Liver (tissue), 9 donors: ENCODE data around the gene DIAPH3. TPM values are rescaled to one million over a fixed set of nuclear protein-coding genes. Genes with fewer than 3 reads are reported as not detected.

Experiments used
- DNase-seq: peaks from one replicate; pipeline ENCODE4 v3.0.0-alpha.2; 2017; ENCODE audit warnings: low spot score
- H3K27ac ChIP-seq, 2 donors: one replicate each; pipeline ENCODE4 v1.7.0; 2013; ENCODE audit warnings: inconsistent platforms in 2 of 2, low read length in 2 of 2, control low read depth in 1 of 2, low read depth in 1 of 2, mild to moderate bottlenecking in 1 of 2
- H3K27me3 ChIP-seq, 4 donors: one replicate each; pipeline versions ENCODE4 v1.6.1 to v1.7.0; 2013; ENCODE audit warnings: low read length in 3 of 4, inconsistent platforms in 1 of 4, mild to moderate bottlenecking in 1 of 4, moderate library complexity in 1 of 4; ENCODE audit not compliant: control insufficient read depth in 4 of 4, insufficient read depth in 4 of 4
- H3K36me3 ChIP-seq, 4 donors: one replicate each; pipeline versions ENCODE4 v1.6.1 to v1.7.0; 2013; ENCODE audit warnings: low read length in 3 of 4, mild to moderate bottlenecking in 3 of 4, low read depth in 1 of 4, moderate library complexity in 1 of 4; ENCODE audit not compliant: control insufficient read depth in 4 of 4, insufficient read depth in 3 of 4
- H3K4me1 ChIP-seq, 4 donors: one replicate each; pipeline versions ENCODE4 v1.6.1 to v1.7.0; 2013; ENCODE audit warnings: low read length in 3 of 4, mild to moderate bottlenecking in 3 of 4, moderate library complexity in 1 of 4; ENCODE audit not compliant: control insufficient read depth in 4 of 4, insufficient read depth in 4 of 4
- H3K4me3 ChIP-seq, 3 donors: one replicate each; pipeline versions ENCODE4 v1.6.1 to v1.7.0; 2013; ENCODE audit warnings: low read length in 3 of 3, control low read depth in 1 of 3, low read depth in 1 of 3, mild to moderate bottlenecking in 1 of 3
- H3K9ac ChIP-seq, 2 donors: one replicate each; pipeline ENCODE4 v1.7.0; 2013; ENCODE audit warnings: low read length in 2 of 2, mild to moderate bottlenecking in 2 of 2, moderate library complexity in 2 of 2, control low read depth in 1 of 2, low read depth in 1 of 2
- H3K9me3 ChIP-seq, 4 donors: one replicate each; pipeline versions ENCODE4 v1.6.1 to v1.7.0; 2013; ENCODE audit warnings: low read length in 3 of 4; ENCODE audit not compliant: control insufficient read depth in 4 of 4
- EGR1 ChIP-seq, 2 donors: IDR thresholded peaks; 2 replicates each; pipeline ENCODE4 v1.6.1; 2016 to 2018; ENCODE audit warnings: antibody characterized with exemption in 2 of 2, low read depth in 2 of 2
- FOXA1 ChIP-seq: IDR thresholded peaks from 2 replicates; pipeline ENCODE4 v1.6.1; 2016; ENCODE audit warnings: antibody characterized with exemption
- FOXA2 ChIP-seq: IDR thresholded peaks from 2 replicates; pipeline ENCODE4 v1.6.1; 2016; ENCODE audit warnings: antibody characterized with exemption
- GABPA ChIP-seq, 2 donors: IDR thresholded peaks in 1 of 2; conservative IDR thresholded peaks in 1 of 2; 2 replicates each; pipeline ENCODE4 v1.6.1; 2016; ENCODE audit warnings: antibody characterized with exemption in 2 of 2, mild to moderate bottlenecking in 1 of 2, moderate library complexity in 1 of 2
- HNF4A ChIP-seq, 2 donors: conservative IDR thresholded peaks; 2 replicates each; pipeline ENCODE4 v1.6.1; 2016; ENCODE audit warnings: antibody characterized with exemption in 2 of 2, mild to moderate bottlenecking in 2 of 2
- HNF4G ChIP-seq: IDR thresholded peaks from 2 replicates; pipeline ENCODE4 v1.6.1; 2016; ENCODE audit warnings: antibody characterized with exemption
- JUND ChIP-seq, 2 donors: IDR thresholded peaks; 2 replicates each; pipeline ENCODE4 v1.6.1; 2016; ENCODE audit warnings: antibody characterized with exemption in 2 of 2
- NR2F2 ChIP-seq: IDR thresholded peaks from 2 replicates; pipeline ENCODE4 v1.6.1; 2016; ENCODE audit warnings: antibody characterized with exemption
- RAD21 ChIP-seq, 2 donors: IDR thresholded peaks; 2 replicates each; pipeline ENCODE4 v1.6.1; 2016; ENCODE audit warnings: antibody characterized with exemption in 2 of 2, mild to moderate bottlenecking in 2 of 2
- RXRA ChIP-seq, 2 donors: IDR thresholded peaks; 2 replicates each; pipeline ENCODE4 v1.6.1; 2017 to 2018; ENCODE audit warnings: antibody characterized with exemption in 2 of 2, mild to moderate bottlenecking in 1 of 2
- SP1 ChIP-seq: IDR thresholded peaks from 2 replicates; pipeline ENCODE4 v1.6.1; 2018; ENCODE audit warnings: antibody characterized with exemption, mild to moderate bottlenecking
- TAF1 ChIP-seq: conservative IDR thresholded peaks from 2 replicates; pipeline ENCODE4 v1.6.1; 2016; ENCODE audit warnings: antibody characterized with exemption, mild to moderate bottlenecking
- YY1 ChIP-seq: IDR thresholded peaks from 2 replicates; pipeline ENCODE4 v1.6.1; 2016; ENCODE audit warnings: antibody characterized with exemption, mild to moderate bottlenecking
- whole genome bisulfite sequencing: extraction: QIAGEN DNeasy Blood & Tissue Kit; methylation state at CpG from one replicate; pipeline ENCODE4 v1.1.7; 2013; 5-methylcytosine and 5-hydroxymethylcytosine counted together
- polyA plus RNA-seq, 2 donors: library from polyadenylated mRNA; stranded (reverse) in 1 of 2; unstranded in 1 of 2; fragments of 200-250 nt in 1 of 2; fragments of >200 nt in 1 of 2; fragmentation: Nextera tagmentation in 1 of 2; extraction: Ambion mirVana in 1 of 2; gene quantifications; one replicate each; pipeline versions ENCODE4 v1.2.1 to v1.2.3, GENCODE V29; 2013 to 2015
- total RNA-seq, 2 donors: library from RNA; depleted of rRNA; stranded (reverse); fragments of >200 nt; gene quantifications; one replicate each; pipeline ENCODE4 v1.2.3, GENCODE V29; 2014
- TF ChIP-seq, protein P1 (sequence below): IDR thresholded peaks from 2 replicates; pipeline ENCODE4 v1.6.1; 2016; ENCODE audit warnings: antibody characterized with exemption, mild to moderate bottlenecking
- TF ChIP-seq, protein P2 (sequence below): fragments of 150-350 bp; IDR thresholded peaks from 2 replicates; pipeline ENCODE4 v1.5.1; 2017; ENCODE audit warnings: improper control_type of control experiment, low read depth, low read length; ENCODE audit not compliant: missing input control
- TF ChIP-seq, protein P3 (sequence below): IDR thresholded peaks from 2 replicates; pipeline ENCODE4 v1.6.1; 2016; ENCODE audit warnings: antibody characterized with exemption
- TF ChIP-seq, protein P4 (sequence below): IDR thresholded peaks from 2 replicates; pipeline ENCODE4 v1.6.1; 2016; ENCODE audit warnings: antibody characterized with exemption
- donor health status: healthy.
- donor health status: healthy.
- donor health status: healthy.
- donor health status: healthy.
- donor health status: healthy.

DIAPH3 gene
- total and polyA plus RNA-seq, 4 donors = 0.08 to 11.1 (median 0.27) TPM

DNA sequence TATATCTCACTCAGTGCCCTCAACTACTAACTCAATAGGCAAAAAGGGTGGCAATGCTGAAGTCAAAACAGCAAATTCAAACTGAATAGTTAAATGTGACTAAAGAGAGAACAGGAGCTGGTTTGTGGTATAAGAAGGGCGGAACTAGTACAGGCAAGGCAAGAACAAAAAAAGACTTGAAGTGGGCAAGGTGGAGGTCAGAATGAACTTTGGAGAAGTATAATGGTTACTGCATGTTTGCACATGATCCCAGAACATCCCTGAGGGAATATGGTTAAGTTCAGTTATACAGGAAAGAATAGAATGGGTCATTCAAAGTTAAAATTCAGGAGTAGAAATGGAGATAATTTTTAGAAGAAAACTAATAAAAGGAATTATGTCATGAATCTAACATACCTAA lies 85.5 kb downstream of the DIAPH3 start (continued):
- TF ChIP-seq, protein P1, sequence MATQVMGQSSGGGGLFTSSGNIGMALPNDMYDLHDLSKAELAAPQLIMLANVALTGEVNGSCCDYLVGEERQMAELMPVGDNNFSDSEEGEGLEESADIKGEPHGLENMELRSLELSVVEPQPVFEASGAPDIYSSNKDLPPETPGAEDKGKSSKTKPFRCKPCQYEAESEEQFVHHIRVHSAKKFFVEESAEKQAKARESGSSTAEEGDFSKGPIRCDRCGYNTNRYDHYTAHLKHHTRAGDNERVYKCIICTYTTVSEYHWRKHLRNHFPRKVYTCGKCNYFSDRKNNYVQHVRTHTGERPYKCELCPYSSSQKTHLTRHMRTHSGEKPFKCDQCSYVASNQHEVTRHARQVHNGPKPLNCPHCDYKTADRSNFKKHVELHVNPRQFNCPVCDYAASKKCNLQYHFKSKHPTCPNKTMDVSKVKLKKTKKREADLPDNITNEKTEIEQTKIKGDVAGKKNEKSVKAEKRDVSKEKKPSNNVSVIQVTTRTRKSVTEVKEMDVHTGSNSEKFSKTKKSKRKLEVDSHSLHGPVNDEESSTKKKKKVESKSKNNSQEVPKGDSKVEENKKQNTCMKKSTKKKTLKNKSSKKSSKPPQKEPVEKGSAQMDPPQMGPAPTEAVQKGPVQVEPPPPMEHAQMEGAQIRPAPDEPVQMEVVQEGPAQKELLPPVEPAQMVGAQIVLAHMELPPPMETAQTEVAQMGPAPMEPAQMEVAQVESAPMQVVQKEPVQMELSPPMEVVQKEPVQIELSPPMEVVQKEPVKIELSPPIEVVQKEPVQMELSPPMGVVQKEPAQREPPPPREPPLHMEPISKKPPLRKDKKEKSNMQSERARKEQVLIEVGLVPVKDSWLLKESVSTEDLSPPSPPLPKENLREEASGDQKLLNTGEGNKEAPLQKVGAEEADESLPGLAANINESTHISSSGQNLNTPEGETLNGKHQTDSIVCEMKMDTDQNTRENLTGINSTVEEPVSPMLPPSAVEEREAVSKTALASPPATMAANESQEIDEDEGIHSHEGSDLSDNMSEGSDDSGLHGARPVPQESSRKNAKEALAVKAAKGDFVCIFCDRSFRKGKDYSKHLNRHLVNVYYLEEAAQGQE = no peak
- no peak for TF ChIP-seq HNF4A (conservative IDR thresholded peaks at IDR 0.05)

DNA sequence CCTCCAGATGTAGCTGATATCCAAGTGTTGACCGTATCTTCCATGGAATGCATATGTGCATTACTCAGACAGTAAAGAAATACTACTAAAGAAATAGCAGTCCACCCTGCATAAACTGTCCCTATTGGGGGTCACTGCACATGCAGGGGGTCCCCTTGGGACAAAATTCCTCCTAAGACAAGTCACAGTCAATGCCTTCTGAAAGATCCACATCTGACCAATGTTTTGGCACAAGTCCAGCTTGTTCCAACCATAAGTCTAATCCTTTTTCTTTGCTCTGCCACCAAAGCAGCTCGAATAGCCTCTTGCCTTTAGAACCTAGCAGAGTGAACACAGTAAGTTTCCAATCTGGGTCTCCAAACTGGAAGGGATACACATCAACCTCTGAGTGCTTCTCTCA lies 87.9 kb downstream of the DIAPH3 start:
- DNase-seq = no peak
- H3K36me3 ChIP-seq = no peaks in the 10 kb centered on the region
- H3K4me1 ChIP-seq = no peaks in the 10 kb centered on the region
- TF ChIP-seq FOXA2 (no peak), NR2F2 (no peak), RAD21 (IDR thresholded peaks at IDR 0.05) (no peak), JUND (IDR thresholded peaks at IDR 0.05) (no peak), HNF4A (conservative IDR thresholded peaks at IDR 0.05) (no peak), YY1 (no peak), FOXA1 (no peak), TAF1 (no peak), RXRA (IDR thresholded peaks at IDR 0.05) (no peak), GABPA (IDR thresholded peaks at IDR 0.05 in 1 of 2, conservative IDR thresholded peaks at IDR 0.05 in 1 of 2) (no peak), SP1 (no peak)
- TF ChIP-seq, protein P2, sequence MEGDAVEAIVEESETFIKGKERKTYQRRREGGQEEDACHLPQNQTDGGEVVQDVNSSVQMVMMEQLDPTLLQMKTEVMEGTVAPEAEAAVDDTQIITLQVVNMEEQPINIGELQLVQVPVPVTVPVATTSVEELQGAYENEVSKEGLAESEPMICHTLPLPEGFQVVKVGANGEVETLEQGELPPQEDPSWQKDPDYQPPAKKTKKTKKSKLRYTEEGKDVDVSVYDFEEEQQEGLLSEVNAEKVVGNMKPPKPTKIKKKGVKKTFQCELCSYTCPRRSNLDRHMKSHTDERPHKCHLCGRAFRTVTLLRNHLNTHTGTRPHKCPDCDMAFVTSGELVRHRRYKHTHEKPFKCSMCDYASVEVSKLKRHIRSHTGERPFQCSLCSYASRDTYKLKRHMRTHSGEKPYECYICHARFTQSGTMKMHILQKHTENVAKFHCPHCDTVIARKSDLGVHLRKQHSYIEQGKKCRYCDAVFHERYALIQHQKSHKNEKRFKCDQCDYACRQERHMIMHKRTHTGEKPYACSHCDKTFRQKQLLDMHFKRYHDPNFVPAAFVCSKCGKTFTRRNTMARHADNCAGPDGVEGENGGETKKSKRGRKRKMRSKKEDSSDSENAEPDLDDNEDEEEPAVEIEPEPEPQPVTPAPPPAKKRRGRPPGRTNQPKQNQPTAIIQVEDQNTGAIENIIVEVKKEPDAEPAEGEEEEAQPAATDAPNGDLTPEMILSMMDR = no peak
- TF ChIP-seq, protein P3, sequence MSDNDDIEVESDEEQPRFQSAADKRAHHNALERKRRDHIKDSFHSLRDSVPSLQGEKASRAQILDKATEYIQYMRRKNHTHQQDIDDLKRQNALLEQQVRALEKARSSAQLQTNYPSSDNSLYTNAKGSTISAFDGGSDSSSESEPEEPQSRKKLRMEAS = no peak
- TF ChIP-seq, protein P4, sequence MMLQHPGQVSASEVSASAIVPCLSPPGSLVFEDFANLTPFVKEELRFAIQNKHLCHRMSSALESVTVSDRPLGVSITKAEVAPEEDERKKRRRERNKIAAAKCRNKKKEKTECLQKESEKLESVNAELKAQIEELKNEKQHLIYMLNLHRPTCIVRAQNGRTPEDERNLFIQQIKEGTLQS = no peak
- H3K27ac ChIP-seq = no peak overlapping the region
- WGBS = 95% methylated on average over 2 of the region's 2 CpGs
- H3K9me3 ChIP-seq = no peaks in the 10 kb centered on the region
- no peak overlapping the region for H3K9ac ChIP-seq
- H3K27me3 ChIP-seq = peaks cover 0 to 2% (median 0%) of the 10 kb centered on the region in 4 donors
- no peak overlapping the region for H3K4me3 ChIP-seq

DNA sequence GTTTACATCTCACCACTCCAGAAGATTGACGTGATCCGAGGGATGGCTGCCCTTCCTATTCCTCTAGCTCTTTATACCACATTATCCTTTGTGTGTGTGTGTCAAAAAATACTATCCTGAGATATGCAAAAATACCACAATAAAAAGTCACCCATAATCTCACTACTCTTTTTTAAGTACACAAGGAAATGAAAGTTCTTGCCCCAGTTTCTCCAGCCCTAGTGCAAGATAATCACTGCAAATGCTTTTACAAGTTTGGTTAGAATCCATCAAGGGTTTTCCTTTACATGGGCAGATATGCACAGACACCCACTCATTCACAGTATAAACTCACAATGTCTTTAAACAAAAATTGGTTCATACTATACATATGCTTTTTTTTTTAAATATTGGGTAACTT lies 89.3 kb downstream of the DIAPH3 start:
- H3K9me3 ChIP-seq = no peaks in the 10 kb centered on the region
- TF ChIP-seq, protein P1 = no peak
- TF ChIP-seq YY1 (no peak), GABPA (IDR thresholded peaks at IDR 0.05 in 1 of 2, conservative IDR thresholded peaks at IDR 0.05 in 1 of 2) (no peak), FOXA1 (no peak), HNF4A (conservative IDR thresholded peaks at IDR 0.05) (no peak), TAF1 (no peak), EGR1 (IDR thresholded peaks at IDR 0.05; ENCODE audit: low read depth in 2 of 2) (no peak), HNF4G (no peak), SP1 (no peak), RXRA (IDR thresholded peaks at IDR 0.05) (no peak)
- TF ChIP-seq, protein P3 = no peak
- 83% methylated on average over 2 of the region's 2 CpGs for WGBS
- DNase-seq = no peak
- H3K36me3 ChIP-seq = no peaks in the 10 kb centered on the region
- H3K27ac ChIP-seq = no peak overlapping the region
- H3K27me3 ChIP-seq = peaks cover 0 to 2% (median 0%) of the 10 kb centered on the region in 4 donors
- no peak overlapping the region for H3K9ac ChIP-seq
- H3K4me1 ChIP-seq = no peaks in the 10 kb centered on the region
- no peak overlapping the region for H3K4me3 ChIP-seq
